HEK293 (cell line): ENCODE results near the gene S100A16.

Experiments
- CTCF ChIP-seq: fragments of 450-650 bp; formaldehyde crosslinking; IDR thresholded peaks from 2 replicates; pipeline ENCODE4 v1.5.1; 2016; ENCODE audit warnings: missing biosample characterization, missing genetic modification characterization
- ZNF362 ChIP-seq: fragments of 450-650 bp; formaldehyde crosslinking; IDR thresholded peaks from 2 replicates; pipeline ENCODE4 v1.5.1; 2016; ENCODE audit warnings: missing biosample characterization, missing genetic modification characterization

GRCh38 chr1:153623101-153623500 lies 10.2 kb upstream of the S100A16 start:
- TF ChIP-seq ZNF362 (no peak), CTCF (no peak)
